Small intestine (tissue), 7 donors: Measurements from ENCODE around the gene ERC1. TPM values are rescaled to one million over a fixed set of nuclear protein-coding genes. Genes with fewer than 3 reads are reported as not detected.

ENCODE experiments used
- DNase-seq, 2 donors: peaks; one replicate each; pipeline versions ENCODE4 v3.0.0 to v3.0.0-alpha.2; 2013
- FAIRE-seq: peaks from 2 replicates; lab custom pipeline; 2012; peaks lifted over from hg19 to GRCh38; lab: Jason Lieb, UNC
- H3K27ac ChIP-seq, 3 donors: one replicate each; pipeline ENCODE4 v1.5.1; 2013; ENCODE audit warnings: low read length in 2 of 3, mild to moderate bottlenecking in 2 of 3, control low read depth in 1 of 3, inconsistent platforms in 1 of 3, low read depth in 1 of 3, moderate library complexity in 1 of 3
- H3K27me3 ChIP-seq, 3 donors: one replicate each; pipeline ENCODE4 v1.6.1; 2013; ENCODE audit warnings: low read length in 3 of 3, inconsistent platforms in 1 of 3; ENCODE audit not compliant: control insufficient read depth in 3 of 3, insufficient read depth in 3 of 3
- H3K36me3 ChIP-seq, 3 donors: one replicate each; pipeline ENCODE4 v1.6.1; 2013; ENCODE audit warnings: low read length in 3 of 3, inconsistent platforms in 1 of 3, low read depth in 1 of 3, mild to moderate bottlenecking in 1 of 3, moderate library complexity in 1 of 3; ENCODE audit not compliant: control insufficient read depth in 3 of 3, insufficient read depth in 2 of 3
- H3K4me1 ChIP-seq, 3 donors: one replicate each; pipeline ENCODE4 v1.6.1; 2013; ENCODE audit warnings: low read length in 2 of 3, inconsistent platforms in 1 of 3, low read depth in 1 of 3, mild to moderate bottlenecking in 1 of 3, moderate library complexity in 1 of 3; ENCODE audit not compliant: control insufficient read depth in 3 of 3, insufficient read depth in 2 of 3
- H3K4me3 ChIP-seq, 3 donors: one replicate each; pipeline ENCODE4 v1.5.1; 2013; ENCODE audit warnings: low read length in 3 of 3, control low read depth in 1 of 3, inconsistent platforms in 1 of 3, low read depth in 1 of 3, mild to moderate bottlenecking in 1 of 3, moderate library complexity in 1 of 3
- H3K9me3 ChIP-seq, 2 donors: one replicate each; pipeline ENCODE4 v1.6.1; 2013; ENCODE audit warnings: low read depth in 1 of 2, low read length in 1 of 2; ENCODE audit not compliant: control insufficient read depth in 2 of 2, insufficient read depth in 1 of 2
- WGBS, 3 donors: extraction: QIAGEN DNeasy Blood & Tissue Kit; methylation state at CpG; one replicate each; pipeline ENCODE4 v1.1.7; 2013; 5-methylcytosine and 5-hydroxymethylcytosine counted together
- polyA plus RNA-seq, 4 donors: library from polyadenylated mRNA; stranded (reverse) in 3 of 4; unstranded in 1 of 4; fragments of 200-250 nt in 3 of 4; fragments of 120-200 nt in 1 of 4; gene quantifications; one replicate each; pipeline versions ENCODE4 v1.2.1 to v1.2.3, GENCODE V29; 2013
- donor health status: healthy with polysubstance abuse.
- donor health status: control.
- donor health status: control.
- donor health status: Bipolar disorder and iron deficiency.
- donor health status: healthy.

The ERC1 gene
- polyA plus RNA-seq, 4 donors: 1.8 to 16.7 (median 6.1) TPM

DNA sequence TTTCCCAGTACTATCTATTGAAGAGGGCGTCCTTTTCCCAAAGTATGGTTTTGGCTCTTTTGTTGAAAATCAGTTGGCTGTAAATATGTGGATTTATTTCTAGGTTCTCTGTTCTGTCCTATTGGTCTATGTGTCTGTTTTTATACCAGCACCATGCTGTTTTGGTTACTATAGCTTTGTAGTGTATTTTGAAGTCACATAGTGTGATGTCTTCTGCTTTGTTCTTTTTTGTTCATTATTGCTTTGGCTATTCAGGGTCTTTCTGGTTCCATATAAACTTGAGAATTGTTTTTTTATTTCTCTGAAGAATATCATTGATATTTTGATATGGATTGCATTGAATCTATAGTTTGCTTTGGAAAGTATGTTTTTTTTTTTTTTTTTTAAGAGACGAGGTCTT lies 67.4 kb downstream of the ERC1 start:
- Histone ChIP-seq H3K27me3 (no peaks in the 10 kb centered on the region), H3K4me1 (no peaks in the 10 kb centered on the region), H3K9me3 (peaks cover 0 to 13% of the 10 kb centered on the region in 2 donors), H3K4me3 (no peak overlapping the region), H3K27ac (no peak overlapping the region), H3K36me3 (peaks cover 0 to 3% (median 0%) of the 10 kb centered on the region in 3 donors)
- 93 to 100% (median 96%) methylated on average over 2 of the region's 2 CpGs for WGBS, 3 donors
- FAIRE-seq (no peak), DNase-seq (no peak)

DNA sequence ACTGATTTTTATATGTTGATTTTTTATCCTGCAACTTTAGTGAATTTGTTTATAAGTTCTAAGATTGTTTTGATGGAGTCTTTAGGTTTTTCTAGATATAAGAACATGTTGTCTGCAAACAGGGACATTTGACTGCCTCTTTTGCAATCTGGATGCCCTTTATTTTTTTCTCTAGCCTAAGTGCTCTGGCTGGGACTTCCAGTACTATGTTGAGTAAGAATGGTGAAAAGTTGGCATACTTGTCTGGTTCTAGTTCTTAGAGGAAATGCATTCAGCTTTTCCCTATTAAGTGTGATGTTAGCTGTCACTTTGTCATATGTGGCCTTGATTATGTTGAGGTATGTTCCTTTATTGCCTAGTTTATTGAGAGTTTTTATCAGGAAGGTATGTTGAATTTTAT lies 68.1 kb downstream of the ERC1 start:
- H3K27ac ChIP-seq: no peak overlapping the region
- no peak for DNase-seq
- FAIRE-seq: no peak

DNA sequence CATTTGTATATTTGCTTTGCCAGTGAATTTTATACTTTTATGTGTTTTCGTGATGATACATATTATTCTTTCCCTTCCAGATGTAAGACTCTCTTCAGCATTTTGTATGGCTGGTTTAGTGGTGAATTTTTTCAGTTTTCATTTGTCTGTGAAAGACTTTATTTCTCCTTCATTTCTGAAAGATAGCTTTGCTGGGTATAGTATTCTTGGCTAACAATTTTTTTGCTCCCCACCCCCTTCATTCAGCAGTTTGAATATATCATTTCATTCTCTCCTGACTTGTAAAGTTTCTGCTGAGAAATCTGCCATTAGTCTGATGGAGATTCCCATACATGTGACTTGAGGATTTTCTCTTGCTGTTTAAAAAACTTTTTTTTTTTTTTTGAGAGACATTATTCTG lies 72.8 kb downstream of the ERC1 start:
- Histone ChIP-seq H3K27me3 (no peaks in the 10 kb centered on the region), H3K4me1 (no peaks in the 10 kb centered on the region), H3K9me3 (peaks cover 2 to 28% of the 10 kb centered on the region in 2 donors), H3K36me3 (peaks cover 0 to 5% (median 0%) of the 10 kb centered on the region in 3 donors), H3K4me3 (no peak overlapping the region), H3K27ac (no peak overlapping the region)
- DNase-seq (no peak), FAIRE-seq (no peak)
- WGBS, 3 donors: 95 to 100% (median 96%) methylated on average over 1 of the region's 1 CpG

More for the DNA sequence above, 68.1 kb downstream of the ERC1 start:
- Histone ChIP-seq H3K27me3 (no peaks in the 10 kb centered on the region), H3K9me3 (peaks cover under 1 to 16% of the 10 kb centered on the region in 2 donors), H3K36me3 (peaks cover 0 to 5% (median 0%) of the 10 kb centered on the region in 3 donors), H3K4me1 (no peaks in the 10 kb centered on the region), H3K4me3 (no peak overlapping the region)

DNA sequence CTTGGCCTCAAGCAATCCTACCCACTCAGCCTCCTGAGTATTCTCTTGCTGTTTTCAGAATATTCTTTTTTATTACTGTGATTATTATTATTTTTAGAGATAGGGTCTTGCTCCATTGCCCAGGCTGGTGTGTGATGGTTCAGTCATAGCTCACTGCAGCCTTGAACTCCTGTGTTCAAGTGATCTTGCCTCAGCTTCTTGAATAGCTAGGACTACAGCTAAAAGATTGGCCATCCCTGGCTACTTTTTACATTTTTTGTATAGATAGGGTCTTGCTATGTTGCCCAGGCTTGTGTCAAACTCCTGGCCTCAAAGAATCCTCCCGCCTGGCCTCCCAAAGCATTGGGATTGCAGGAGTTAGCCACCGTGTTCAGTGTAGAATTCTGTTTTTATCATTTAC lies 73.3 kb downstream of the ERC1 start:
- Histone ChIP-seq H3K4me3 (no peak overlapping the region), H3K4me1 (no peaks in the 10 kb centered on the region), H3K27me3 (no peaks in the 10 kb centered on the region), H3K27ac (no peak overlapping the region), H3K36me3 (peaks cover 0 to 5% (median 0%) of the 10 kb centered on the region in 3 donors), H3K9me3 (peaks cover 2 to 26% of the 10 kb centered on the region in 2 donors)
- DNase-seq (no peak), FAIRE-seq (no peak)
- WGBS, 3 donors: 98 to 100% (median 100%) methylated on average over 2 of the region's 2 CpGs

DNA sequence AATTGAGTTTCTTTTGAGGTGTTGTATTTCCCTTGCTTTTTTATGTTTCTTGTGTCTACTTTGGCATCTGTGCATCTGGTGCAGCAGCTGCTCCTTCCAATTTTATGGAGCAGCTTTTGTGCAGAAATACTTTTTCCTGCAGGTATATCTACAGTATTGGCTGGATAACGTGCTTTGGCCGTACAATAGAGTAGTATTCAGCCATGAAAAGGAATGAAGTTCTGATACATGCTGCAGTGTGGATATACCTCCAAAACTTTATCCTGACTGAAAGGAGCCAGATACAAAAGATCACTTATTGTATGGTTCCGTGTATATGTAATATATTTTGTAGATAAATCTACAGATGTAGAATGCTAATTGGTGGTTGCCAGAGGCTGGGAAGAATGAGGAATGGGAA lies 74.6 kb downstream of the ERC1 start:
- Histone ChIP-seq H3K27ac (no peak overlapping the region), H3K4me1 (no peaks in the 10 kb centered on the region), H3K4me3 (no peak overlapping the region), H3K9me3 (peaks cover 2 to 25% of the 10 kb centered on the region in 2 donors), H3K36me3 (peaks cover 0 to 5% (median 0%) of the 10 kb centered on the region in 3 donors), H3K27me3 (no peaks in the 10 kb centered on the region)
- 95 to 98% (median 96%) methylated on average over 3 of the region's 3 CpGs for WGBS, 3 donors
- DNase-seq: no peak
- no peak for FAIRE-seq

DNA sequence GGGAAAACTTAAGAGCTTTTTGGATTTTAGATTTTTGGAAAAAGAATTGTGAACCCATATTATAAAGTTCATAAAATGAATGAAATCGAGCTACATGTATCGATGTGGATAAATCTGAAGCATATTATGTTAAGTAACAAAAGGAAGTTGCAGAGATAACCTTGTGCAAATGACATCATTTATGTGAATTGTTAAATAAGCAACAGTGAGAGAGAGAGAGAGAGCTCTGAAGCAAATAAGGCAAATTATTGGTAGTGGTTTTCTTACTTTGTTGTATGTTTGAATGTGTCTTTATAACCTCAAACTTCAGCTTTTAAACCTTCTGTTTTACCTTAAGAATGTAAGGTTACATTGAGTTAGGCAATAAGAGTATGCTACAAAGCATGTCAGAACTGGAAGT lies 78.8 kb downstream of the ERC1 start:
- Histone ChIP-seq H3K4me1 (no peaks in the 10 kb centered on the region), H3K4me3 (no peak overlapping the region), H3K9me3 (peaks cover 0 to 8% of the 10 kb centered on the region in 2 donors), H3K27ac (no peak overlapping the region), H3K27me3 (no peaks in the 10 kb centered on the region), H3K36me3 (no peaks in the 10 kb centered on the region)
- DNase-seq: no peak
- no peak for FAIRE-seq
- WGBS, 3 donors: 92 to 96% (median 96%) methylated on average over 2 of the region's 2 CpGs

DNA sequence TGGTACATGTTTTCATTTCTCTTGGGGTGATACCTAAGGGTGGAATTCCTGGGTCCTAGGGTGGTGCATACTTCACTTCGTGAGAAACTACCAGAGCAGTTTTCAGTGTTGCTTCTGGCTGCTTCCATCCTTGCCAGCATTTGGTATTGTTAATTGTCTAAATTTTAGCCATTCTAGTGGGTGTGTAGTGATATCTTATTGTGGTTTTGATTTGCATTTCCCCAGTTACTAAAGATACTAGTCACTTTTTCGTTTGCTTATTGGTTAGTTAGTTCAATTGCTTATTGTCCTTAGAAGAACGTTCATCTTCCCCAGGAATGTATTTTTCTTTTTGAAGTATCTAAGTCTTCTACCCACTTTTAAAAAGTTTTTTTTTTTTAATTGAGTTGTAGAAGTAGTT lies 80.2 kb downstream of the ERC1 start:
- Histone ChIP-seq H3K36me3 (no peaks in the 10 kb centered on the region), H3K4me1 (no peaks in the 10 kb centered on the region), H3K27me3 (no peaks in the 10 kb centered on the region), H3K9me3 (no peaks in the 10 kb centered on the region), H3K27ac (no peak overlapping the region), H3K4me3 (no peak overlapping the region)
- 70 to 78% (median 73%) methylated on average over 3 of the region's 3 CpGs for WGBS, 3 donors
- no peak for FAIRE-seq
- no peak for DNase-seq

DNA sequence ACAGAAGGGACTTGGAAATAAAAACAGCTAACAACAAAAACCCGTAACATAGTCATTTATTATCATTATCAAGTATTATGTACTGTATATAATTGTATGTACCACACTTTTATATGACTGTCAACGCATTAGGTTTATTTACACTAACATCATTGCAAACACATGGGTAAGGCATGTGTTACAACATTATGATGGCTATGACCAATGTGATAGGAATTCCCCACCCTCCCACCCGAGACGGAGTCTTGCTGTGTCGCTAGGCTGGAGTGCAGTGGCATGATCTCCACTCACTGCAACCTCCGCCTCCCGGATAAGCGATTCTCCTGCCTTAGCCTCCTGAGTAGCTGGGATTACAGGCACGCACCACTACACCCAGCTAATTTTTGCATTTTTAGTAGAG lies 82.6 kb downstream of the ERC1 start:
- Histone ChIP-seq H3K4me1 (no peaks in the 10 kb centered on the region), H3K27me3 (no peaks in the 10 kb centered on the region), H3K9me3 (no peaks in the 10 kb centered on the region), H3K36me3 (no peaks in the 10 kb centered on the region), H3K27ac (no peak overlapping the region), H3K4me3 (no peak overlapping the region)
- FAIRE-seq: no peak
- WGBS, 3 donors: 93 to 98% (median 96%) methylated on average over 9 of the region's 9 CpGs
- DNase-seq: no peak
